Naive thymus-derived CD4-positive, alpha-beta T cell (primary cell): ENCODE measurements around the gene ATP9B. TPM values are rescaled to one million over a fixed set of nuclear protein-coding genes. Genes with fewer than 3 reads are reported as not detected.
"Not testable (repeated sequence)": the region's sequence is repeated elsewhere in the genome, so short reads cannot be mapped to it uniquely, and the experiment has no call there.

Experiments
- ATAC-seq: fragments of 150-1000 bp; cut with Tn5 transposase; 2 replicates; pipeline ENCODE4 v1.10.0; 2021; ENCODE audit warnings: mild to moderate bottlenecking, moderate library complexity
- CTCF ChIA-PET: fragments of 350-600 bp; sonication (Branson Sonifier 250); formaldehyde crosslinking; loops from one replicate; lab custom pipeline; 2021; ENCODE audit warnings: antibody characterized with exemption; lab: Charles Lee
- POLR2A ChIA-PET: fragments of 350-600 bp; sonication (Branson Sonifier 250); formaldehyde crosslinking; loops from one replicate; lab custom pipeline; 2021; ENCODE audit warnings: antibody characterized with exemption, inconsistent platforms; lab: Charles Lee
- DNase-seq, 9 donors: peaks; one replicate each; pipeline versions ENCODE4 v3.0.0 to v3.0.0-alpha.2; 2020 to 2022; ENCODE audit warnings: mixed read lengths in 1 of 9
- H3K27ac ChIP-seq: one replicate; pipeline ENCODE4 v1.7.0; 2013; ENCODE audit warnings: mild to moderate bottlenecking, low read depth, low read length, moderate library complexity
- H3K27me3 ChIP-seq, 2 donors: one replicate each; pipeline ENCODE4 v1.7.0; 2013; ENCODE audit warnings: low read length in 2 of 2, mild to moderate bottlenecking in 2 of 2, moderate library complexity in 2 of 2; ENCODE audit not compliant: control insufficient read depth in 2 of 2, insufficient read depth in 2 of 2
- H3K36me3 ChIP-seq, 3 experiments: 1 replicate in 2 of 3; 2 replicates in 1 of 3; pipeline ENCODE4 v1.7.0; 2013; ENCODE audit warnings: low read length in 3 of 3, mild to moderate bottlenecking in 3 of 3, moderate library complexity in 1 of 3; ENCODE audit not compliant: insufficient read depth in 3 of 3, control insufficient read depth in 2 of 3
- H3K4me1 ChIP-seq, 2 donors: one replicate each; pipeline ENCODE4 v1.7.0; 2013; ENCODE audit warnings: low read length in 2 of 2, mild to moderate bottlenecking in 2 of 2, moderate library complexity in 1 of 2; ENCODE audit not compliant: control insufficient read depth in 2 of 2, insufficient read depth in 2 of 2
- H3K4me3 ChIP-seq: 2 replicates; pipeline ENCODE4 v1.7.0; 2013; ENCODE audit warnings: mild to moderate bottlenecking, low read length
- H3K9me3 ChIP-seq, 3 experiments: 1 replicate in 2 of 3; 2 replicates in 1 of 3; pipeline ENCODE4 v1.7.0; 2013; ENCODE audit warnings: low read length in 3 of 3; ENCODE audit not compliant: control insufficient read depth in 2 of 3
- H3K27ac Mint-ChIP-seq, 9 donors: one replicate each; pipeline ENCODE4 v1.8.0; 2020 to 2022; ENCODE audit warnings: mixed read lengths in 9 of 9, mild to moderate bottlenecking in 8 of 9, moderate library complexity in 5 of 9, inconsistent platforms in 2 of 9
- H3K27me3 Mint-ChIP-seq, 5 donors: one replicate each; pipeline ENCODE4 v1.8.0; 2021 to 2022; ENCODE audit warnings: mixed read lengths in 5 of 5, mild to moderate bottlenecking in 1 of 5
- H3K36me3 Mint-ChIP-seq, 5 donors: one replicate each; pipeline ENCODE4 v1.8.0; 2020 to 2022; ENCODE audit warnings: mixed read lengths in 5 of 5, mild to moderate bottlenecking in 3 of 5, inconsistent platforms in 1 of 5
- H3K4me1 Mint-ChIP-seq, 7 donors: one replicate each; pipeline ENCODE4 v1.8.0; 2020 to 2022; ENCODE audit warnings: mixed read lengths in 7 of 7, mild to moderate bottlenecking in 3 of 7, inconsistent platforms in 1 of 7
- H3K4me3 Mint-ChIP-seq, 10 donors: one replicate each; pipeline ENCODE4 v1.8.0; 2020 to 2022; ENCODE audit warnings: mild to moderate bottlenecking in 10 of 10, mixed read lengths in 10 of 10, moderate library complexity in 6 of 10, inconsistent platforms in 2 of 10
- H3K9me3 Mint-ChIP-seq, 11 donors: one replicate each; pipeline ENCODE4 v1.8.0; 2020 to 2022; ENCODE audit warnings: mixed read lengths in 11 of 11, mild to moderate bottlenecking in 4 of 11, inconsistent platforms in 1 of 11, moderate library complexity in 1 of 11
- intact Hi-C, 2 donors: fragments of 100-400 bp; cut with micrococcal nuclease; formaldehyde crosslinking; loops; one replicate each; pipeline ENCODE4 v1.15.1; 2023
- polyA plus RNA-seq, 2 donors: library from polyadenylated mRNA; unstranded; fragments of 300-500 nt; fragmentation: Illumina TruSeq; gene quantifications; one replicate each; pipeline ENCODE4 v1.2.3, GENCODE V29; 2021
- total RNA-seq, 6 experiments: library from RNA in 5 of 6; stranded (reverse) in 5 of 6; gene quantifications; 1 replicate in 5 of 6; 2 replicates in 1 of 6; pipeline ENCODE4 v1.2.3 and lab custom pipeline; 2021 to 2026

ATP9B gene
- total and polyA plus RNA-seq, 7 experiments from 2014 or later = 21.3 to 90.5 (median 79.4) TPM

- Mint-ChIP-seq H3K27me3 (no peaks in the 10 kb centered on the region), H3K4me1 (peaks cover 9 to 31% (median 28%) of the 10 kb centered on the region in 7 donors), H3K27ac (peak overlapping the region in 2 of 9 donors; percentile 4 to 54), H3K4me3 (no peak overlapping the region), H3K9me3 (no peaks in the 10 kb centered on the region), H3K36me3 (peaks cover 3 to 18% (median 7%) of the 10 kb centered on the region in 5 donors)
- no peak overlapping the region for H3K4me3 ChIP-seq
- intact Hi-C loops = loop anchor here in 1 of 2 donors (10.0 kb wide), 1 partner anchor 782 kb away; no protein-coding TSS in a partner anchor
- H3K27me3 ChIP-seq = no peaks in the 10 kb centered on the region
- DNase-seq (no peak), ATAC-seq (no peak)
- ChIA-PET POLR2A (no interaction called here), CTCF (no interaction called here)
- no peak overlapping the region for H3K27ac ChIP-seq
- peaks cover 0 to 31% (median 0%) of the 10 kb centered on the region in 3 experiments for H3K36me3 ChIP-seq
- H3K4me1 ChIP-seq = peaks cover 6 to 15% of the 10 kb centered on the region in 2 donors
- no peaks in the 10 kb centered on the region for H3K9me3 ChIP-seq
Measured at GRCh38 chr18:79372991-79373390, 303.8 kb downstream of the ATP9B start.

GRCh38 chr18:79373736-79374135 is 304.5 kb downstream of the ATP9B start:
- intact Hi-C loops = loop anchor here in 1 of 2 donors (10.0 kb wide), 1 partner anchor 781 kb away; no protein-coding TSS in a partner anchor
- Histone ChIP-seq H3K27ac (no peak overlapping the region), H3K4me1 (peaks cover 2 to 9% of the 10 kb centered on the region in 2 donors), H3K27me3 (no peaks in the 10 kb centered on the region), H3K36me3 (peaks cover 0 to 36% (median 0%) of the 10 kb centered on the region in 3 experiments), H3K4me3 (no peak overlapping the region), H3K9me3 (no peaks in the 10 kb centered on the region)
- Mint-ChIP-seq H3K9me3 (no peaks in the 10 kb centered on the region), H3K4me3 (no peak overlapping the region), H3K36me3 (peaks cover 5 to 23% (median 7%) of the 10 kb centered on the region in 5 donors), H3K27me3 (no peaks in the 10 kb centered on the region), H3K4me1 (peaks cover 5 to 24% (median 20%) of the 10 kb centered on the region in 7 donors), H3K27ac (peak overlapping the region in 1 of 9 donors; percentile 3)
- ATAC-seq (no peak), DNase-seq (no peak)
- ChIA-PET POLR2A (no interaction called here), CTCF (no interaction called here)

GRCh38 chr18:79374408-79375171 is 305.4 kb downstream of the ATP9B start:
- no peak for DNase-seq
- Mint-ChIP-seq H3K4me3 (no peak overlapping the region), H3K27me3 (no peaks in the 10 kb centered on the region), H3K27ac (peak overlapping the region in 5 of 9 donors; percentile 22 to 63 (median 36)), H3K9me3 (no peaks in the 10 kb centered on the region), H3K4me1 (peaks cover 6 to 29% (median 25%) of the 10 kb centered on the region in 7 donors), H3K36me3 (peaks cover 5 to 26% (median 8%) of the 10 kb centered on the region in 5 donors)
- ATAC-seq = peak; percentile 28
- H3K27me3 ChIP-seq = no peaks in the 10 kb centered on the region
- peaks cover 7 to 11% of the 10 kb centered on the region in 2 donors for H3K4me1 ChIP-seq
- no peak overlapping the region for H3K4me3 ChIP-seq
- ChIA-PET POLR2A (no interaction called here), CTCF (no interaction called here)
- no peaks in the 10 kb centered on the region for H3K9me3 ChIP-seq
- H3K36me3 ChIP-seq = peaks cover 0 to 37% (median 0%) of the 10 kb centered on the region in 3 experiments
- intact Hi-C loops = loop anchor here in 1 of 2 donors (10.0 kb wide), 1 partner anchor 780 kb away; no protein-coding TSS in a partner anchor
- H3K27ac ChIP-seq = no peak overlapping the region

GRCh38 chr18:79375441-79376154 is 306.4 kb downstream of the ATP9B start:
- H3K4me3 ChIP-seq = no peak overlapping the region
- Mint-ChIP-seq H3K4me3 (no peak overlapping the region), H3K27me3 (no peaks in the 10 kb centered on the region), H3K27ac (peak overlapping the region in 5 of 9 donors; percentile 1 to 74 (median 18)), H3K9me3 (no peaks in the 10 kb centered on the region), H3K4me1 (peaks cover 6 to 23% (median 19%) of the 10 kb centered on the region in 7 donors), H3K36me3 (peaks cover 5 to 26% (median 8%) of the 10 kb centered on the region in 5 donors)
- no peak for DNase-seq
- CTCF ChIA-PET = interaction anchor here (0.7 to 1.1 kb wide), 2 partner anchors 68 to 154 kb away, joined by 3 to 7 read pairs; no protein-coding TSS in a partner anchor
- H3K4me1 ChIP-seq = peaks cover 7 to 12% of the 10 kb centered on the region in 2 donors
- H3K27ac ChIP-seq = no peak overlapping the region
- H3K27me3 ChIP-seq = no peaks in the 10 kb centered on the region
- no peaks in the 10 kb centered on the region for H3K9me3 ChIP-seq
- intact Hi-C loops = loop anchor here in 1 of 2 donors (10.0 kb wide), 1 partner anchor 779 kb away; no protein-coding TSS in a partner anchor
- no peak for ATAC-seq
- H3K36me3 ChIP-seq = peaks cover 0 to 41% (median 0%) of the 10 kb centered on the region in 3 experiments
- POLR2A ChIA-PET = interaction anchor here (0.9 kb wide), 1 partner anchor 28 kb away, joined by 3 read pairs; no protein-coding TSS in a partner anchor

- H3K27ac Mint-ChIP-seq = peak overlapping the region in 1 of 9 donors; percentile 9
- H3K9me3 ChIP-seq, ATAC-seq, H3K4me3 ChIP-seq, H3K27ac ChIP-seq, H3K27me3 ChIP-seq, H3K4me1 ChIP-seq, H3K9me3 Mint-ChIP-seq, H3K4me3 Mint-ChIP-seq, DNase-seq, H3K27me3 Mint-ChIP-seq: not testable (repeated sequence)
- peaks cover 4 to 22% (median 5%) of the 10 kb centered on the region in 5 donors for H3K36me3 Mint-ChIP-seq
- H3K4me1 Mint-ChIP-seq = peaks cover 5 to 13% (median 12%) of the 10 kb centered on the region in 7 donors
- ChIA-PET CTCF (interaction anchor here (0.6 to 1.1 kb wide), 3 partner anchors 266 to 443 kb away, joined by 3 to 4 read pairs (median 3); no protein-coding TSS in a partner anchor), POLR2A (interaction anchor here (0.6 kb wide), 1 partner anchor 14 kb away, joined by 3 read pairs; no protein-coding TSS in a partner anchor)
- intact Hi-C loops = loop anchor here in 1 of 2 donors (10.0 kb wide), 1 partner anchor 778 kb away; no protein-coding TSS in a partner anchor
- H3K36me3 ChIP-seq = peaks cover 0 to 41% (median 0%) of the 10 kb centered on the region in 3 experiments
Measured at GRCh38 chr18:79376661-79377060, 307.5 kb downstream of the ATP9B start.
